ENCODE results near the gene TTC7B.
A peak's percentile ranks its signal among the peaks of the same experiment; 100 is the strongest.

The TTC7B gene

DNA sequence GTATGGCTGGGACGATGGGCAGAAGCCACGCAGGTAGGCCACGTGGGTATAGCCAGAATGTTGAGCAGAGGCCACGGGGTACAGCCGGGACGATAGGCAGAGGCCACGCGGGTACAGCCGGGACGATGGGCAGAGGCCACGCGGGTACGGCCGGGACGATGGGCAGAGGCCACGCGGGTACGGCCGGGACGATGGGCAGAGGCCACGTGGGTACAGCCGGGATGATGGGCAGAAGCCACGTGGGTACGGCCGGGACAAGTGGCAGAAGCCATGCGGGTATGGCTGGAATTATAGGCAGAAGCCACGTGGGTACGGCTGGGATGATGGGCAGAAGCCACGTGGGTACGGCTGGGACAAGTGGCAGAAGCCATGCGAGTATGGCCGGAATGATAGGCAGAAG is 195.0 kb downstream of the TTC7B start:
- no peak overlapping the region for H2AFZ ChIP-seq (ENCODE audit: low read depth, low read length)
- no peak overlapping the region for H3K4me3 ChIP-seq (ENCODE audit: low read length)
- no peaks in the 10 kb centered on the region for H3K27me3 ChIP-seq (ENCODE audit: insufficient read depth, low read length)
- H3K9me3 ChIP-seq (ENCODE audit: low read length) = no peaks in the 10 kb centered on the region
- H3K4me1 ChIP-seq (ENCODE audit: insufficient read depth, low read length) = peaks cover 32% of the 10 kb centered on the region
- no peaks in the 10 kb centered on the region for H3K36me3 ChIP-seq (ENCODE audit: insufficient read depth, low read length)

DNA sequence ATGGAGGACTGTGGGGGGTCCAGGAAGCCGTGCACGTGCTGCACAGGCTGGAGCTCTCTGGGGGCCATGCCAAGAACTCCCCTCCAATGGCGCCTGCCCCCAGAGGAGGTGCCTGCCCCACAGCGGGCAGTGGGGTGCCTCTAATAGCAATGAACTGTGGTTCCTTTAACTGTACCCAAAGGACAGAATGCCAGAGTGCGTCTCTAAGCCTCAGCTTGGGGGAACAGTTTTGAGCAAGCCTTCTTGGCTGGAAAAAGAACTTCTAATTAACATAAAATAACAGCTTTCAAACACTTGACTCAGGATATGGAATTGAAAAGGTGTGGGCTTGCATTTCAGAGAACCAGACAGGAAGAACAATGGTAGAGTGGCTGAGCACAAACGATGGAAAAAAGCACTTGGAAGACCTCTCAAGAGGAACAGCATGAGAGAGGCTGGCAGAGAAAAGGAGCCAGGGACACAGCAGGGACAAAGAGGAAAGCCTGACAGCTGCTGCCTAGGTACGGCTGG is 195.6 kb downstream of the TTC7B start:
- Histone ChIP-seq H3K4me1 (ENCODE audit: insufficient read depth, low read length) (peaks cover 35% of the 10 kb centered on the region), H3K9me3 (ENCODE audit: low read length) (no peaks in the 10 kb centered on the region), H3K4me3 (ENCODE audit: low read length) (no peak overlapping the region), H2AFZ (ENCODE audit: low read depth, low read length) (no peak overlapping the region), H3K36me3 (ENCODE audit: insufficient read depth, low read length) (no peaks in the 10 kb centered on the region), H3K27me3 (ENCODE audit: insufficient read depth, low read length) (no peaks in the 10 kb centered on the region)

DNA sequence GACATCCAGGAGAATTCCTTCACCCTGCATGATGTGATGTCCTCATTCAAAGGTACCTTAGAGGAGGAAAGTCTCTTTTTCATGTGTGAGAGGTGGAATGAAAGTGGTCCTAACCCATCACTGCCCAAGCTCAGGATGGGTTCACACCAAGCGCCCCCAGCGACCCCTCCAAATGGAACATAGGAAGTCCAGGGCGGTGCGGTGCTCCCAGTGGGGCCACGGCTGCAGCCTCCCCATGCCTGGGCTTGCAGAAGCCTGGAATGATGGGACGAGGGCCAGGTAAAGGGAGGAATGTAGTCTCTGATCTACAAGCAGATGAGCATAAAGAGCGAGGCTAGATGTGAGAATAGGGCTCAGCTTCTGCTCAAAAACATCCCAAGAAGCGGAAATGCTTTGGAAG is 196.3 kb downstream of the TTC7B start:
- no peaks in the 10 kb centered on the region for H3K9me3 ChIP-seq (ENCODE audit: low read length)
- no peaks in the 10 kb centered on the region for H3K36me3 ChIP-seq (ENCODE audit: insufficient read depth, low read length)
- no peaks in the 10 kb centered on the region for H3K27me3 ChIP-seq (ENCODE audit: insufficient read depth, low read length)
- H2AFZ ChIP-seq (ENCODE audit: low read depth, low read length) = no peak overlapping the region
- no peak overlapping the region for H3K4me3 ChIP-seq (ENCODE audit: low read length)
- peaks cover 36% of the 10 kb centered on the region for H3K4me1 ChIP-seq (ENCODE audit: insufficient read depth, low read length)

DNA sequence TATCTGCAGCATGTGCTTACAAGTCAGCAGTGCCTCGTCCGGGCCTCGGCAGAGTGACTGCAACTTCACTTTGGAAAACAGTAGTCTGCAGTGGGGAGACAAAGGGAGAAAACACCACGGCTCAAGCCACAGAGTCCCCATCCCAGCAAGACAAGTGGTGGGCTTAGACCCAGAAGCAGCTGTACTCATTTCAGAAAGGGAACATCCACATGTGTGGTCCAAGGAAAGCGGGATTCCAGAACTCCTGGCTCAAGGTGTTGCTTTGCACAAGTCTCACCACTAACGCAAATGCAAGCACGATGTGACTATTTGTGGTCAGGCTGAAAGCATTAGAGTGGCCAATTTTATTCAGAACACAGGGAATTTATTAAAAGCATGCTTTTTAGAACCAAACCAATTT is 198.3 kb downstream of the TTC7B start:
- no peak overlapping the region for H2AFZ ChIP-seq (ENCODE audit: low read depth, low read length)
- no peaks in the 10 kb centered on the region for H3K9me3 ChIP-seq (ENCODE audit: low read length)

DNA sequence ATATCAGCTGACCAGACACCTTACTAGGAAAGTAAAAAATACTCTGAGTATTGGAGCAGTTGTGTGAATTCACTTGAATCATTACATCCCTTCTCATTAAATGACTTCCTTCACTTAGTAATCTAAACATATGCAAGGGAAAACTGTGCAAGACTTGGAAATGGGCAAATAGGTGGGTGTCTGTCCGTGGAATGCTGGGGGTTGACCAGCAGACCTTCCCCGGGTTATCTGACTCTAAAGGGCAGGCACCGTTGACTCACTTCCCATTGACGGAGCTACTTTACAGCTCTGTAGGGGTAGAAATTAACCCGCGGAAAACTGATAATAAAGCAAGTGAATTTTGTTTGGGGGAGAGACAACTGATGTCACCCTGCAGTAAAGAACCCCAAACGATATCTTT is 199.3 kb downstream of the TTC7B start:
- no peak overlapping the region for H2AFZ ChIP-seq (ENCODE audit: low read depth, low read length)
- H3K9me3 ChIP-seq (ENCODE audit: low read length) = no peaks in the 10 kb centered on the region
- no peaks in the 10 kb centered on the region for H3K36me3 ChIP-seq (ENCODE audit: insufficient read depth, low read length)
- H3K27me3 ChIP-seq (ENCODE audit: insufficient read depth, low read length) = no peaks in the 10 kb centered on the region
- H3K4me1 ChIP-seq (ENCODE audit: insufficient read depth, low read length) = peaks cover 30% of the 10 kb centered on the region
- peak overlapping the region; percentile 38 for H3K4me3 ChIP-seq (ENCODE audit: low read length)

More for the DNA sequence above, 198.3 kb downstream of the TTC7B start:
- no peaks in the 10 kb centered on the region for H3K36me3 ChIP-seq (ENCODE audit: insufficient read depth, low read length)
- no peak overlapping the region for H3K4me3 ChIP-seq (ENCODE audit: low read length)
- H3K4me1 ChIP-seq (ENCODE audit: insufficient read depth, low read length) = peaks cover 30% of the 10 kb centered on the region
- H3K27me3 ChIP-seq (ENCODE audit: insufficient read depth, low read length) = no peaks in the 10 kb centered on the region

DNA sequence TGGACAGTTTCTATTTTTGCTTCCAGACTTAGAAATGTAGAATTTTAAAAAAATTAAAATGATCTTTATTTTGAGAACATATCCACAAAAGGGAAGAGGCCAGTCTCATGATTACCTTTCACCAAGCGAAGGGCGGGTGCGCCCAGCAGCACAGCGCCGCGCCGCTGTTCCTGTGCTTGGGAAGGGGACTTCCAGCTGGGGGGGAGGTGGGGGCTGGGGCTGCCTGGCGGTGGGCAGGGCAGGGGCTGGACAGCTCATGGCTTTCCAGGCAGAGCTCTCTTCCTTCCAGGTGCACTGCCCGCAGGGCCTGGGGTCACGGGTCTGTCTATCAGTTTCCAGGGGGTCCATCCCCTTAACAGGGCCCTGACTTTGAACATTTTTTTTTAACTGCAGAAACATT is 199.9 kb downstream of the TTC7B start:
- H3K36me3 ChIP-seq (ENCODE audit: insufficient read depth, low read length) = no peaks in the 10 kb centered on the region
- peaks cover 30% of the 10 kb centered on the region for H3K4me1 ChIP-seq (ENCODE audit: insufficient read depth, low read length)
- no peaks in the 10 kb centered on the region for H3K27me3 ChIP-seq (ENCODE audit: insufficient read depth, low read length)
- H3K4me3 ChIP-seq (ENCODE audit: low read length) = peak overlapping the region; percentile 38
- H2AFZ ChIP-seq (ENCODE audit: low read depth, low read length) = no peak overlapping the region
- no peaks in the 10 kb centered on the region for H3K9me3 ChIP-seq (ENCODE audit: low read length)

DNA sequence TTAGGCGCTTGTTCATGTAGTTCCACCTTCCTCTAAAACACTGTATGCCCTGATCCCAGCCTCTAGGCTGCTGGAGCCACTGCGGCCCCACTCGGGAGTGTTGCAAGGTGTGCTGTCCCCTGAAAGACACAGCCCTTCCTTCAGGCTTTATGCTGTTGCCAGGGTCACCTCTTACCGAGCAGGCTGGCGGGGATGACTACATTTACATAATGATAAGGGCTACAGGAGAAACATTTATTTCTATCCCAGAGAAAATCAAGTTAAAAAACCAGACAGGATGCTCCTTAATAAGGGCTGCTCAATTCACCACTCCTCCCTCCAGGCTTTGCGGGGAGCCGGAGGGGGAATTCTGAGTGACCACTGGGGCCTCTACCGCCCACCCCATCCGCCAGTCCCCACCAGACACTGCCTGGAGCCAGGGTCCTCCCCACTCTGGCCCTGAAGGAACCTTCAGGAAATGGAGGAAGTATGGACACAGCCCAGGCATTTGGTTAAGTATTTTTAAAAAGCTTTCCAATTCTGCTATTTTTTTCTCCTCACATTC is 200.6 kb downstream of the TTC7B start:
- no peak overlapping the region for H2AFZ ChIP-seq (ENCODE audit: low read depth, low read length)
- peaks cover 30% of the 10 kb centered on the region for H3K4me1 ChIP-seq (ENCODE audit: insufficient read depth, low read length)
- no peaks in the 10 kb centered on the region for H3K9me3 ChIP-seq (ENCODE audit: low read length)
- H3K27me3 ChIP-seq (ENCODE audit: insufficient read depth, low read length) = no peaks in the 10 kb centered on the region
- H3K4me3 ChIP-seq (ENCODE audit: low read length) = peak overlapping the region; percentile 38
- H3K36me3 ChIP-seq (ENCODE audit: insufficient read depth, low read length) = no peaks in the 10 kb centered on the region

DNA sequence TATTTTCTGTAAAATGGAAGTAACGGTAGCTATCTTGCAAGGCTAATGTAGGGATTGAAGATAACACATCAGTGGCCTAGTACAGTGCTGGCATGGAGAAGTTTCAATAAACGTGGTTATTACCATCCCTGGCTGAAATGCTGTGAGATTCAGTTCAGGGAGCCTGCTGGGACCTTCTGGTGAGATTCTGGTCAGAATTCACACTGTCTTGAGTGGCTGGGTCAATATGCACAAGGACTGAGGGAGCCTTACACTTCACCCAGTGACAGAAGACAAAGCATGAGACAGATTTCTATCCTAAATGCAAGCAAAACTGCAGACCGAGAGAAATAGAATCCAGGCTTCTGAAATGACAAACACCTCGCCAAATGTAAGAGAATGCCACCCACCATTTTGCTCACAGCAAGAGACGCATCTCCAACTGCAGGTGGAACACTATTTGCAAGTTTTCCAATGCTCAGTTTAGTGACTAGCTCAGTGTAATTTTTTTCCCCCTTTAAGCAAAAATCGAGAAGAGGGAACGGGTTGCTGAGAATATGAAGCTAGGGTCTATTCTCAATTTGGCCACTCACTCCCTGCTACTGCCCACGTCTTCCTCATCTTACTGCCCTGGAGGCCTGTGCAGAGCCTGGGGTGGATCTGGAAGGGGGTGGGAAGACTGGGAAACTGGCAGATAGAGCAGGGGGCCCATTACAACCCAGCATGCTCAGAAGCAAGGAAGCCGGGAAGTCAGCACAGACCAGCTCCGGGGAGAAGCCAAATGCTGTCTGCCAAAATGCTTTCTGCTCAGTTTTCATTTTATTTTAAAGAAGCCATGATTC is 201.3 kb downstream of the TTC7B start:
- Histone ChIP-seq H3K9me3 (ENCODE audit: low read length) (no peaks in the 10 kb centered on the region), H3K4me1 (ENCODE audit: insufficient read depth, low read length) (peaks cover 30% of the 10 kb centered on the region), H2AFZ (ENCODE audit: low read depth, low read length) (no peak overlapping the region), H3K27me3 (ENCODE audit: insufficient read depth, low read length) (no peaks in the 10 kb centered on the region), H3K36me3 (ENCODE audit: insufficient read depth, low read length) (peaks cover 3% of the 10 kb centered on the region), H3K4me3 (ENCODE audit: low read length) (no peak overlapping the region)

DNA sequence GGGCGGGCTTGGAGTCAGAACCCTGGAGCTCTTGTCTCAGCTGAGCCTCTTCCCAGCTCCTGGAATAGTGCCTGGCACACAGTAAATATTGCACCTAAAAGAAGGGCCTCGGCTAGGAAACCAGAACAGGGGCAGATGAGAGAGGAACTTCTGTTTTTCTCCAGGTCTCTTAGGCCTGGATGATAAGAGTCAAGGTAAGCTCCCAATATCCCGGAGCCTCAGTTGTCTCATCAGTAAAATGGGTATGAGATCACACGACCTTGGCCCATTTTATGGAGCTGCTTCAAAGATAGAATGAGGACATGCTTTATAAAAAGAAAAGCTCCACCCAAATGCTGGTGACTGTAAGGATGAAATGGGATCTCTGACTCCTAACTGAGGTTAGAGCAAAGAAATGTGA is 202.2 kb downstream of the TTC7B start:
- Histone ChIP-seq H3K4me3 (ENCODE audit: low read length) (no peak overlapping the region), H3K27me3 (ENCODE audit: insufficient read depth, low read length) (no peaks in the 10 kb centered on the region), H2AFZ (ENCODE audit: low read depth, low read length) (no peak overlapping the region), H3K9me3 (ENCODE audit: low read length) (no peaks in the 10 kb centered on the region), H3K36me3 (ENCODE audit: insufficient read depth, low read length) (peaks cover 3% of the 10 kb centered on the region), H3K4me1 (ENCODE audit: insufficient read depth, low read length) (peaks cover 30% of the 10 kb centered on the region)

DNA sequence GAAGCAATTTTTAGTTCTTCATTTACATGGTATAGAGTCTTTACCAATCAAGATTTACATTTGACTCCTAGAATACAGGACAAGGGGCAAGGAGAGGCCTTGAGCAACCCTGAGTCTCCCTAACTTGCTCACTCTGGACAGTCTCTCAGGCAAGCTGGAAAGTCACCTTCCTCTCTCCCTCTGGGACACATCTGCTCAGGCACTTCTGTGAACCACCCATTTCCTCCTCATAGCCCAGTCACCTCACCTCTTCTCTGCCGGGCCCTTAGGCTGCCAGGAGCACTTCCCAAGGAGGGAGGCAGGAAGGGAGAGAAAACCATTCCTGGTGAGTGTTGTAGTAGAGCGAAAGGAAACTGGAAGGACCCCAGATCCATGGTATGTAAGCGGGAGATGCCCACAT is 202.8 kb downstream of the TTC7B start:
- no peak overlapping the region for H2AFZ ChIP-seq (ENCODE audit: low read depth, low read length)
- H3K4me3 ChIP-seq (ENCODE audit: low read length) = no peak overlapping the region
- no peaks in the 10 kb centered on the region for H3K27me3 ChIP-seq (ENCODE audit: insufficient read depth, low read length)
- peaks cover 30% of the 10 kb centered on the region for H3K4me1 ChIP-seq (ENCODE audit: insufficient read depth, low read length)
- peaks cover 3% of the 10 kb centered on the region for H3K36me3 ChIP-seq (ENCODE audit: insufficient read depth, low read length)
- H3K9me3 ChIP-seq (ENCODE audit: low read length) = no peaks in the 10 kb centered on the region

DNA sequence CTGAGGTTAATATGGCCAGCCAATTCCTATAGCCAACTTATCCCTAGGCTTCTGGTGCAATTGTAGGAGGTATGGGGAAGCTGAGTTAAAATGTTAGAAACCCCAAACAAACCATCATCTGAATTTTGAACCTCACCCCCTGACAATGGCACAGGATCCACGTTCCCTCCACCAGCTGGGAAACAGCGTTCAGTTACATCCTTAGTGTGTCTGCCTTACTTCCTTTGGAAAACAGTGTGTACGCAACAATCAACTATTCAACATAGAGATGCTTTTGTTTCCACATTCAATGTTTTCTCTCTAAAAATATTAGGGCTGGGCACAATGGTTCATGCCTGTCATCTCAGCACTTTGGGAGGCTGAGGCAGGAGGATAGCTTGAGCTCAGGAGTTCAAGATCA is 203.4 kb downstream of the TTC7B start:
- H2AFZ ChIP-seq (ENCODE audit: low read depth, low read length) = no peak overlapping the region
- H3K4me1 ChIP-seq (ENCODE audit: insufficient read depth, low read length) = peaks cover 30% of the 10 kb centered on the region
- no peaks in the 10 kb centered on the region for H3K9me3 ChIP-seq (ENCODE audit: low read length)
- H3K27me3 ChIP-seq (ENCODE audit: insufficient read depth, low read length) = no peaks in the 10 kb centered on the region
- H3K4me3 ChIP-seq (ENCODE audit: low read length) = no peak overlapping the region
- H3K36me3 ChIP-seq (ENCODE audit: insufficient read depth, low read length) = peaks cover 3% of the 10 kb centered on the region

DNA sequence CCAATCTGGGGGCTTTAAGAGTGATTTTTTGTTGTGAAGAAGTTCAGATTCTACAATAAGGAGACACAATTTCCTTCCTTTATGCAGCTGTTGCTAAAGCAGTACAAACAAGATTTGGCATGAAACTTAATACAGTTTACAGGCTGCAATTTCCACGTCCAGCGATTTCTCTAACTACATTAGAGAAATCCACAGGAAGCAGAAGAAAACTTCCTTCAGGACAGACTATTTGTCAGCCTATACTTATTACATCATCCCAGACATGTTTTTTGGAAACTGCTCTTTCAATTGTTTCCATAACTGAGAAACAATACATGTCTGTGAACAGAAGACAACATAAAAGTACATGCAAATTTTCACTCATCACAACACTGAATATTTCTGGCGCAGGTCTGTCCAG is 204.3 kb downstream of the TTC7B start:
- Histone ChIP-seq H3K27me3 (ENCODE audit: insufficient read depth, low read length) (no peaks in the 10 kb centered on the region), H3K4me3 (ENCODE audit: low read length) (no peak overlapping the region), H3K9me3 (ENCODE audit: low read length) (no peaks in the 10 kb centered on the region), H3K36me3 (ENCODE audit: insufficient read depth, low read length) (peaks cover 3% of the 10 kb centered on the region), H3K4me1 (ENCODE audit: insufficient read depth, low read length) (peaks cover 22% of the 10 kb centered on the region), H2AFZ (ENCODE audit: low read depth, low read length) (no peak overlapping the region)

DNA sequence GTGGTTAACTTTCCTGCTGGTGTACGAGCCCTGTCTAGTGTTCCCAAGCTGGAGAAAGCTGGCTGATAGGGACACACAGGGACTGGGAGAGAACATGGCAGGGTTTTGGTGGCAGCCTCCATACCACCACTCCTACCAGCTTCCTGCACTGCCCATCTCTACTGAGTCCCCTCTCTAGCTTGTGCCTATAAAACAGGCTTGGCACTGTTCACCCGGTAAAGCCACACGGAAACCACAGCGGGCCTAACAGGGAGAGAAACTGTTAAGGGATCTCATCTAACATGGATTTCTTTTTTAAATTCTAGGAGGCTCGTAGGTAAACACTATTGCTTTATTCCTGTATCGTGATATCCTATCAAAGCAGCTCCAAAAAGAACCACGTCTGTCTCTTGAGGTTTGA is 204.7 kb downstream of the TTC7B start:
- Histone ChIP-seq H3K36me3 (ENCODE audit: insufficient read depth, low read length) (peaks cover 3% of the 10 kb centered on the region), H3K4me3 (ENCODE audit: low read length) (no peak overlapping the region), H2AFZ (ENCODE audit: low read depth, low read length) (no peak overlapping the region), H3K4me1 (ENCODE audit: insufficient read depth, low read length) (peaks cover 18% of the 10 kb centered on the region), H3K27me3 (ENCODE audit: insufficient read depth, low read length) (no peaks in the 10 kb centered on the region), H3K9me3 (ENCODE audit: low read length) (no peaks in the 10 kb centered on the region)
